HG03039 (cell line): ENCODE measurements around the gene SMG6.

Experiments
- ATAC-seq: cut with Tn5 transposase; IDR thresholded peaks from one replicate; pipeline ENCODE4 v1.9.1; 2021; ENCODE audit warnings: mild to moderate bottlenecking, moderate library complexity; ENCODE audit not compliant: unreplicated experiment

Gene SMG6

GRCh38 chr17:2084766-2085647, 218.6 kb downstream of the SMG6 start:
- ATAC-seq = no peak

DNA sequence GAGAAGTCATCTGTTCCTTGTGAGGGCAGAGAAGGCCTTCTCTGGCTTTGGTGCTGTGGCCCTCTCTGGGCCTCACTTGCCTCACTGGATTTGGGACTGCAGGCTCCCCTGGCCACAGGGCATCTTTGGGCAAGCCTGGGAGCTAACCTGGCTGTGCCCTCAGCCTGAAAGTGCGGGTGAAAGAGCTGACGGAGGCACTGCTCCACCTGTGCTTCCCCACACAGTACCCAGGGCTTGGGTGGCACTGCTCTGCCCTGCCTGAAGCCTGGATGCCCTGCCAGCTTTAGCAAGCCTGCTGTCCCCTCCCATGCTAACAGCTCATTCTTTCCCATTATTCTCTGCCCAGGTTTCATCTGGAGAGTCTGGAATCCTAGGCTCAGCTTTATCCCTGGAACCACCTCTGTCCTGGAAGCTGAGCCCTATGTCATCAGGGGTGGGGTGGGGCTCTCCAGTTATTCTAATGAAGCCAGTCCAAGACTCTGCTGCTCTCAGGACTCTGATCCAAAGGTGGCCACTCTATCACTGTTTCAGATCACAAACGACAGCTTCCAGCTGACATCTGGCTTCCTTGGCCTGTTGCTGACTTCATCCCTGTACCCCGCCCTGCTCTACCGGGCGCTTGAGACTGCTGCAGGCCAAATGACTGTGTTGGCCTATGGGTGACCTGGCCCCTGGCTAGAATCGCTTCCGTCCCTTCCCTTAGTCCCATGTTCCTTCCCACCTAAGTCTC, 219.4 kb downstream of the SMG6 start:
- no peak for ATAC-seq

DNA sequence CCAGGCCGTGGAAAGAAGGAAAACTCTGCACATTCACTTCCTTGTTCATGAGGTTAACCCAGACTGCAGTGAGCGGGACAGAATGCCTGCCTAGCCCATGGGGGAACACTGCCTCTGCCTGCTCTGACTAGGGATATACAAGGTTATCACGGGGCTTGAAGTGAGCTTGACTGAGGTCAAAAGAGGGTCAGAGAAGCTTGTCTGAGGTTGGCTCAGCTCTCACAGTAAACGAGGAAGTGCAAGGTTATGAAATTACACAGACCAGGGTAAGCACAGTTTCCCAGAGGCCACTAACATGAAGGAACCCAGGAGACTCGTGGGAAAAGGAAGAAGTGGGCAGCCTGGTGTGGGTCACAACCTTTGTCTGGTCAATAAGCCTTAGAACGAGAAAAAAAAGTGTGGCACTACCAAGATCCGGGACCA, 220.0 kb downstream of the SMG6 start:
- no peak for ATAC-seq

DNA sequence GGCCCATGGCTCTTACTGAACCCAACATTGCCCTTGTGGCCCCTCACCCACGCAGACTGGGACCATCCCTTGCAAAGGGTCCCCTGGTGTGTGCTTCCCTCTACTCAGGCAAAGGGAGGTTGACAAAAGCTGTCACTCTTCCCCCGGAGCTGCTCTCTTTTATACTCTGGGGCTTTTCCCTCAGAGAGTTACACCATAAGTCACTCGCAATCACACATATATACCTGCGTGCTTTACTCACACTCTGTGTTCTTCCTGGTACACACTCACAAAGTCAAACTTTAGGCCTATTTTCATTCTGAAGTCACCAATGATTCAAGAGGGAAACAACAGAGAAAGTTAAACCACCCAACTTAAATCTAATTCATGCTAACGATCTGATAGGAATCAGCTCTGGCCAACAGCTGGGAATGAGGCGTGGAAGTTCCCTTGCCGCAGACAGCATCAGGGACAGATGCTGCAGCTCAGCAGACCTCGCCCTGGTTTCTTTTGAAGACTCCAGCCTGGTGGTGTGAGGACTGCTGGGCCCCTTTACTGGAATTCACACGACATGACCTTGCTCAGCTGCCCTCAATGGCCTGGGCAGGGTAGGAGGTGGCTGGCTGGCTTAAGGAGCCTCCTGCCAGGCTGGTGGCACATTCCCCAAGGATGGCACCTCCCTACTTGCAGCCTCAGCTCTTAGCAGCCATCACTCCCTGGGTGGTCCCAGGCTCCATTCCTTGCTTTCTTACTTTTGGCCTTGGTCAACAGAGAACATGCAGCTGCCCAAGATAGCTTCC, 221.4 kb downstream of the SMG6 start:
- ATAC-seq = no peak

DNA sequence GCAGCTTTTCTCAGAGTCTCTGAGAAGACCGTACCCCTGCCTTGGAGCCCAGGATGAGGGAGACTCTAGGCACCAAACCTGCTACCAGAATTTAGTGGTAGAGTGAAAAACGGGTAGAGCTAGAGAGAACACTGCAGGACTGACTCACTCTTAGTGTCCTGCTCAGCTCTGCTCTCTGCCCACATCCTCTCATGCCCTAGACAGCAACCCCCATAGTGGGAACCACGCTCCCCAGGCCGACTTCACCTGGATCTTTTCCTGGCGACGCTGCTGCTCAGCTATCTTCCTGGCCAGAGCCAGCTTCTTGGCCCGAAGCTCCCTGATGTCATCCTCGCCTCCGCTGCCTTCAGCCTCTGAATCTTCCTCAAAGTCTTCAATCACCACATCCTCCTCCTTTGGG, 222.0 kb downstream of the SMG6 start:
- ATAC-seq = no peak

- no peak for ATAC-seq
Observed at GRCh38 chr17:2077040-2077439, 226.5 kb downstream of the SMG6 start.

GRCh38 chr17:2076087-2076984, 227.2 kb downstream of the SMG6 start:
- no peak for ATAC-seq

DNA sequence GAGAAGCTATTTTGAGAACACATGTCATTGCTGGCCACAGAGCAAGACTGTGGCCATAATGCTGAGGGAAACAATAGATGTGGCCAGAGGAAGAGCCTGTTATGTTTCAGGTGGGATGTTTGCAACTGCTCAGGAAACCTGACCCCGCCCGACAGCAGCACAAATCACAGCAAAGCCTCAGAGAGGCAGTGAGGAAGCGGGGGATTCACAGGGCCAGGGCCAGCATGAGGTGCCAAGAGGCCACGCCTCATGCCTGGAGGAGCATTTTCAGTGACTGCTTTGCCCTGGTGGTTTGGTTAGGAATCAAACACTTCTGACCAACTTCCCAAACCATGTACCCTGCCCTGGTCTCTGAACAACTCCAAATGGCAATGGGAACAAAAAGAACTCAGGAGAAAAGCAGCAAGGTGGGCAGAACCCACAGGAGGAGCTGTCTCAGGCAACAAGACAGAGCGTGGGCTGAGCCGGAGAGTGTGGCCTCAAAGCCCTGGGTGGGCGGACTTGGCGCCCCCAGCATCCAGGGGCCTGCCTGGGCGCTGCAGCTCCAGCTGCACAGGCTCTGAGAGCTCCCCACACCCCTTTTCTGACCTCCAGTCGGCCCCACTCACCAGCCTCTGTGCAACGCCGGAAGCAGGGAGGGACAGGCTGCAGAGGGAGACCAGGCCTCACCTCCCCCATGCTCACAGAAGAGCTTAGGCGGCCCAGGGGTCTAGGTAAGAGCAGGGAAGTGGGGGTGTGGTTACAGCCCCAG, 228.1 kb downstream of the SMG6 start:
- ATAC-seq = no peak

- no peak for ATAC-seq
Observed at GRCh38 chr17:2074919-2075318, 228.7 kb downstream of the SMG6 start.

DNA sequence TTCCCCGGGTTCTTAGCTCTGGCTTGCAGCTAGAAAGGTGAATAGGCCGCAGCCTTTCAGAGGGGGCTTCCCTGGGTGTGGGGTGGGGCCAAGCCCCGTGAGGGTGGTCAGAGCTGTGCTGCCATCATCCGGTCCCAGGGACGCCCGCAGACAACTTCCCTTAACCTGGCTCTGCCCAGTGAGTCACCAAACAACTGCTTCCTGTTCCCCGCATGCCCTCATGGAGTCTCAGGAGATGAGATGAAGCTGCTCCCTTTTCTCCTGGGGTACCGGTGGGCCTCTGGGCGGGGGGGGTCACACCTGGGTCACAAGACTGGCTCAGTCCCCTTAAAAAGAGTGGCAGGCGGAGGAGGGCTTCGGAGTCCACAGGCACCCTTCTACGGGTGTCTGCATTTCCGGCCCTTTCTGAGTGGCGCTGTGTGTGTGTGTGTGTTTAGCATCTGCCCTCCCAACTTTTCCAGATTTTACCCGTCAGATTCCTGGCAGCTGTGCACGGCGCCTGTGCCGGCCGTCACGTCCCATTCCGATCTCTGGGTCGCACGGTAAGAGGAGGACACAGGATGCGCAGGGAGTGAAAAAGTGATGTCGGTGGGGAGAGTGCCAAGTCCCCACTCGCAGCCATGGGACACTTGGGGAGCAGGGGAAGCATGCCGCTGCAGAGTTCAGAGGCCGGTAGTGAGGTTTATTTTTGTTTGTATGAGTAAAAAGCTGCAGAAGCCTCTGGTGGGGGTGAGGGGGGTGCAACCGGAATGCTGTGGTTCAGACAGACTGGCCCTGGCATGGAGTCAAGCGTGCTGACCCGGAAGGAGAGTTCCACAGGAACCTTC, 231.9 kb downstream of the SMG6 start:
- ATAC-seq = no peak

GRCh38 chr17:2071024-2071385, 232.6 kb downstream of the SMG6 start:
- no peak for ATAC-seq

- ATAC-seq = peak; percentile 71
Observed at GRCh38 chr17:2070241-2071023, 233.2 kb downstream of the SMG6 start.

DNA sequence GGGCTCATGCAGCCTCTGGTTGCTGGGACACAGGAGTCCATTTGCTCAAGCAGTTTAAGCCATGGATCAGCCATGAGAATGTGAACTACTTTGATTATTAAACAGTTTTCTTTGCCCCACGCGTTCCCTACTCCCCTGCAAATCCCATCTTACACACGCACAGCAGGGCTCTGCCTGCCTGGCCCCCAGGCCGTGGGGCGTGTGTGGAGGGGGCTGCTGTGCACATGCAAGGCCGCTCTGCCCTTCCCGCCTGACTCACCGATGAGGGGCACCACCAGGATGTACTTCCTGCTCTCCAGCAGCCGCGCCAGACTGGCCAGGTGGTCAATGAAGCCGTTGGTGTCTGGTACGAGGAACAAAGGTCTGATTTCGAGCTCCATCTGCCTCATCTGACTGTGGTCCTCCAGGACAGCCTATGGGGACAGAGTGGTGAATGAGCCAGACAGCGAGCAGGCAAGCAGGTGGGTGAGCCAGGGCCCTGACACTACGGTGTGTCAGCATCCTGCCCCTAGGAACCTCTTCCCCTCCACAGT, 235.0 kb downstream of the SMG6 start:
- ATAC-seq = no peak

DNA sequence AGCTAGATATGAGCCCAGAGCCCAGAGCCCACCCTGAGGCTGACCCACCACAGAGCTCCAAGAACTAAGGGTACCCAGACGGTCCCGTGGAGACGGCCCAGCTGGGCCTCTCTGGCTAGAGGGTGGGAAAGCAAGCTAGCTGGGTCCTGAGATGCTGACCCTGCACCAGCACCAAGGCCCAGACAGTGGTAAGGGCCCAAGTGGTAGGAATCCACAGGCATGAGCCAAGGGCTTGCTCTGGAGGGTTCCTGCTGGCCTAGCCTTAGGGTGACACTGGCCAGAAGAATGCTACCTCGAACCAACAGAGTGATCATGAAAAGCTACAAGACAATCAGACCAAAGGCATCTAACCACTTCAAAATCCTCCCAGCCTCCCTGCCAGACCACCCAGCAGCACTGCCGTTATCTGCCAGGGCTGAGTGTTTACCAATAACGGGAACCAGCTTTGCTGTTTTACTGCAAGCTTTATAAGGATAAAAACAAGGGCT, 235.5 kb downstream of the SMG6 start:
- ATAC-seq = no peak

GRCh38 chr17:2067608-2068024, 236.0 kb downstream of the SMG6 start:
- no peak for ATAC-seq

GRCh38 chr17:2067048-2067561, 236.5 kb downstream of the SMG6 start:
- no peak for ATAC-seq

DNA sequence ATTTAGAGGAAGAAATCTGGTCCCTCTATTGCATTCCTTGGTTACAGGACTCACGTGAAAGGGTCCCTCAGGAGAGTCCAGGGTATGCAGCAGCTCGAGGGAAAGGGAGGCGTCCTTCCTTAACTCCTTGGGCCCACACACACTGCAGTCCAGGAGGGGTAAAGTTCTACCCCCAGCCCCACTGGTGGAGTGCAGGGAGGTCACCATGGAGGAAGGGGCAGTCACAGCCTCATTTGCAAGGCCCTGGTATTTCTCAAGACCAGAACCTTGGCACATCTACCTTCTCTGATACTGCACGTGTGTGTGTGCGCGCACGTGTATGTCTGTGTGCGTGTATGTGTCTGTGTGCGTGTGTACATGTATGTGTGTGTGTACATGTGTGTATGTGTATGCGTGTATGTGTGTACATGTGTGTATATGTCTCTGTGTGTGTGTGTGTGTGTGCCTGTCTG, 237.6 kb downstream of the SMG6 start:
- ATAC-seq = no peak
